ENCODE measurements around the gene MFSD6.

The MFSD6 gene

GRCh38 chr2:190440113-190440512 lies 32.0 kb downstream of the MFSD6 start:
- DNase-seq (ENCODE audit: low spot score), result no peak

DNA sequence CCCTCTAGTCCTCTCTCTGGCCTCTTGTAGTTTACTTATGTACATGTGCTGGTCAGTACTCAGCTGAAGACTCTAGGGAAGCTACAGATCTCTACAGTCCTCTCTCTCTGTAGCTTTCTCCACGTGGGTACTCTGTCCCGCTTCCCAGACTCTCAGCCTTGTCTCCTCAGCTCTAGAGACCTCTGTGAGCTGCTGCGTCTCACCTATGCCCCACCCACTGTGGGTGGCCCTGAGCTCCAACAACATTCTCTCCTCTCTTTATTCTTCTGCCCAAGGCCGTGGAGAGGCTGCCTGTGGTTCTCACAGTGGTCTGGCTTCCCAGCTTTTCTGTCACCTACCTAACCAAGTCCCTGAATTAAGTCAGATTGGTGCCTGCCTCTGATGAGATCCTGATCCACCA lies 33.4 kb downstream of the MFSD6 start:
- no peak for DNase-seq (ENCODE audit: low spot score)

DNA sequence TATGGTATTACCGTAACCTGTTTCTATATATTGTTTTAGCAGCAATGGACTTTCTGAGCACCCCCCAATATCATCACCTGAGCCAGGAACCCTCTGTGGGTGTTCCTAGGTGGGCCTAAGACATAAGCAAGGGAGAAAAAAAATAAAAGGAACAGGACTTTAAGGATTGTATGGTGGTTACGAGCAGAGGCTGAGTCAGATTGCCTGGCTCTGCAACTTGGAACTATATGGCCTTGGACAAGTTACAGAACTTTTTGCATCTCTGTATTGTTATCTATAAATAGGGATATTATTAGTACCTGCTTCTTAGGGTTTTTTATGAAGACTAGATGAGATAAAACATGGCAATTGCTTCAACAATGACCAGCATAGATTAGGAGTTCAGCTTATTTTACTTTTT lies 34.9 kb downstream of the MFSD6 start:
- no peak for DNase-seq (ENCODE audit: low spot score)

DNA sequence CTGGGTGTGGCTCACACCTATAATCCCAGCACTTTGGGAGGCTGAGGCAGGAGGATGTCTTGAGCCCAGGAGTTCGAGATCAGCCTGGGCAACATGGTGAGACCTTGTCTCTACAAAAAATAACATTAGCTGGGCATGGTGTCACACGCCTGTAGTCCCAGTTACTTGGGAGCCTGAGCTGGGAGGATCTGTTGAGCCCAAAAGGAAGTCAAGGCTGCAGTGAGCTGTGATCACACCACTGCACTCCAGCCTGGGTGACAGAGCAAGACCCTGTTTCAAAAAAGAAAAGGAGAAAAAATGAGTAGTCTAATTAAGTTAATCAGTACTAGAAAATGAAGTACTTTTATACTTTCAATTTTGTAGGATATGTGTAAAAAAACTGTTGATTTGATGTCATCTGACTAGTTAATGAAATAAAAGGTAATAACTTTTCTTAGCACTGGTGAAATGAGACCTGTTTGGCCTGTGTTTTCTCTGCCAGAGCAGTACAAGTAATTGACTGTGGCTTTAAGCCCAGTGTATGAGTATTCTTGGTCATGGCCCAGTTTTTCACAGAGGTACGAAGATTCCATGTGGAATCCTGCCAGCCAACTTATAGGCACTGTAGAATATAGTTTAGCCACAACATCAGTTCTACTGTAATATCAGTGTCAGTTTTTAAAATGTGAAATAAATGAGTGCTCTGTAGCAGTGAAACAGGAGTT lies 35.8 kb downstream of the MFSD6 start:
- no peak for DNase-seq (ENCODE audit: low spot score)

DNA sequence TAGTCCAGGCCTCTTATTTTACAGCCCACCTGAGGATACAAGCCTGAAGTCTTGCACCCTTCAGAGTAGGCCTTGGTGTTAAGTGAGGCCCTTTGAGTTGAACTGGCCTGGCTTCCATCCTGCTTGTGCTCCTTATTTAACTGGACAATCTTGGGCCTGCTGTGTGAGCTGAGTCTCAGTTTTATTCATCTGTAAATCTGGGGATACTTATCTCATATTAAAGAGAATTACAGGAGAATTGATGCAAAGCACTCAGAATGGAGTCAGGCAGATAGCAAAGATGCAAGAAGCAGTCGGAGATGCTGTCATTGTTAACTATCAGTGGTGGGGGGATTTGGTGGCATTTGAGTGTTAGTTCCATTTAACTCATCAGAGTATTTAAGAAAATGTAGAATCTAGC lies 36.8 kb downstream of the MFSD6 start:
- no peak for DNase-seq (ENCODE audit: low spot score)

GRCh38 chr2:190446193-190446592 lies 38.0 kb downstream of the MFSD6 start:
- no peak for DNase-seq (ENCODE audit: low spot score)

DNA sequence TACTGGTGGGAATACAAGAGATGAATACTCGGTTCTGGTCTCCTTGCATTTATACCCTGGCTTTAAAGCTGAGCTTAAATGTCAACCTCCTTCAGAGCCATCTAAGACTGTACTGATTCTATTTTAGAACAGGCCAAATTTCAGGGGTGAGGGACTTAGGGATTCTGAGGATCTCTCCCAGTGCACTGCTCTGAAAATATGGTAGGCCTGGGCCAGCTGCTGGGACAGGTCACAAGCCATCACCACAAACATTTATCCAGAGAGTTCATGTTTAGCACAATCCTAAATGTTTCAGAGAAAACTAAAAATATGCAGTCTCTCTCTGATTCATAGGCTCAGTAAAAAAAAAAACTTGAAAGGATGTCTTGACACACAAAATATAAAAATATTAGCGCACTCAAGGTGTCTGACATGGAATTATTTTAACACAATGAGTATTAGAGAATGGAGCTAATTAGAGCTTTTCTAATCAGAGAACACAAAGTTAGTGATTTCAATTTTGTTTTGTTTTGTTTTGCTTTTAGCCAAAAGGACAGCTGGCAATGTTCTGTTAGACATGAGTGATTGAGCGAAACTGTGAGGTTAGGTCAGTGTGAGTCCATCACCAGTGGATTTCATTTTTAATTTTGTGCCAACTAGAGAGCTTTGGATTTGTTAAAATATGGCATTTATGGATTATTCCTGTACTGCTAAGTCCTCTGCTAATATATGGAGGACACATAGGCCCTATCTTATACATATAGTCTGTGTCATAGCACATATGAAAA lies 38.8 kb downstream of the MFSD6 start:
- no peak for DNase-seq (ENCODE audit: low spot score)

DNA sequence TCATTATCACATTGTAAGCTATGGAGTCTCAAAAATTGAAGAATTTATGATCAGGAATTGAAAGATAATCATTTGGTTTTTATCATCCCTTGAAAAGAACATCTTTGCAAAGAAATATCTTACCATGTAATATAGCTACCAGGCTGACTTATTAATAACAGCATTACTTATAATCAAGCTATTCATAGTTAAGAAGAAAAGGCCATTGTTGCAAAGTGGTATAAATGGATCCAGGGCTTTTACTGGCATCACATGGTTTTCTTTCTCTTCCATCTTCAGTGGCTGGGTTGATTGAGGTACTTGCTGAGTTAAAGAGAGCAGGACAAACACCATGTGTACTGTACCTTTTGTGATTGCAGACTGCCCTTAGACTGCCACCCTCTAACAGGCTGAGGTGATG lies 39.6 kb downstream of the MFSD6 start:
- no peak for DNase-seq (ENCODE audit: low spot score)

- DNase-seq (ENCODE audit: low spot score), result no peak
Observed at GRCh38 chr2:190449925-190450324, 41.8 kb downstream of the MFSD6 start.

DNA sequence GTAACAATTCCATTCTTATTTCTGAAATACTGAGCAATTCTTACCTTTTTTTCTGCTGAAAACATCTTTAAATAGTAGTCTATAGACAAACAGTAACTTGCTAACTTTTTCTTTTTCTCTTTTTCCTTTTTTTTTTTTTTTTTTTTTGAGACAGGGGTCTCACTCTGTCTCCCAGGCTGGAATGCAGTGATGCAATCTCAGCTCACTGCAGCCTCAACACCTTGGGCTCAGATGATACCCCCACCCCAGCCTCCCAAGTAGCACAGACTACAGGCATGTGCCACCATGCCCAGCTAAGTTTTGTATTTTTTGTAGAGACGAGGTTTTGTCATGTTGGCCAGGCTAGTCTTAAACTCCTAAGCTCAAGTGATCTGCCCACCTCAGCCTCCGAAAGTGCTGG lies 42.2 kb downstream of the MFSD6 start:
- DNase-seq (ENCODE audit: low spot score), result no peak

GRCh38 chr2:190451561-190452176 lies 43.5 kb downstream of the MFSD6 start:
- no peak for DNase-seq (ENCODE audit: low spot score)

GRCh38 chr2:190452433-190452832 lies 44.3 kb downstream of the MFSD6 start:
- DNase-seq (ENCODE audit: low spot score), result no peak

DNA sequence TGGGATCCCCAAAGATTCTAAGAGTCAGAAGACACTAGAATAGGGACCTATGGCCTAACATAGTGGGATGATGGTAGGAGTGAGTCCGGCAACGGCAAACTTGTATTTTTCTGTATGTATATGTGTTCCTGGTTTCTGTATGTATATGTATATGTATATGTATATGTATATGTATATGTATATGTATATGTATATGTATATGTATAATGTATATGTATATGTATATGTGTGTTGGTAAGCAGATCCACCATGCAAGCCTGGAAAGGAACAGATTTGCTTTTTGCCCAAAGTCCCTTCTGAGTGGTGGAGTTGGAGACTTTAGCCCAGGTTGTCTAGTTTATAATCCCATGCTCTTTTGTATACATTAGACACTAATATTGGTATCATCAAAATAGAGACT lies 46.6 kb downstream of the MFSD6 start:
- DNase-seq (ENCODE audit: low spot score), result no peak

DNA sequence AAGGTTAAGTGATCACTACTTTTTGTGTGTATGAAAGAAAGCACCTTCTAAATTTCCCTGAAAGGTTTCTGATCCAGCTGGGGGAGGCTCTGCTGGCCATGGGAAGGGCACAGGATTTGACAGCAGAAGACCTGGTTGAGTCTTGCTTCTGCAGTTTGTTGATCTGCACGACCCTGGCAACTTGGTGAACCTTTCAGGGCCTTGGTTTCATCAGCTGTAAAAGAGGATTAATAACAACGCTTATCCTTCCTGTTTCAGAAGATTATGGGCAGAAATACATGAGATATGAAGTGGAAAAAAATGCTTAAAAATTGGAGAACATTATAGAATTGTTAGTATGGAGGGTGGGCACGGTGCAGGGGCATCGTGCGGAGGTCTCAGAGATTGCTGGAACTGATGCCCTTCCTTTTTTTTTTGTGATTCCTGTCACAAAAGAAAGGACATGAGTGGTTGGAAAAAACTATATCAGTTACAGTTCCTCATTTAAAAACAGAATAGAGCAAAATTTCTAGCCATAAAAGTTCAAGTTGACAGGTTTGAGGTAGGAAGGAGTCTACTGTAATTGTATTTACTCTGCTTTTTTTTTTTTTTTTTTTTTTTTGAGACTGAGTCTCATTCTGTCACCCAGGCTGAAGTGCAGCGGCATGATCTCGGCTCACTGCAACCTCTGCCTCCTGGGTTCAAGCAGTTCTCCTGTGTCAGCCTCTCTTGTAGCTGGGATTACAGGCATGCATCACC lies 47.4 kb downstream of the MFSD6 start:
- DNase-seq (ENCODE audit: low spot score), result no peak

DNA sequence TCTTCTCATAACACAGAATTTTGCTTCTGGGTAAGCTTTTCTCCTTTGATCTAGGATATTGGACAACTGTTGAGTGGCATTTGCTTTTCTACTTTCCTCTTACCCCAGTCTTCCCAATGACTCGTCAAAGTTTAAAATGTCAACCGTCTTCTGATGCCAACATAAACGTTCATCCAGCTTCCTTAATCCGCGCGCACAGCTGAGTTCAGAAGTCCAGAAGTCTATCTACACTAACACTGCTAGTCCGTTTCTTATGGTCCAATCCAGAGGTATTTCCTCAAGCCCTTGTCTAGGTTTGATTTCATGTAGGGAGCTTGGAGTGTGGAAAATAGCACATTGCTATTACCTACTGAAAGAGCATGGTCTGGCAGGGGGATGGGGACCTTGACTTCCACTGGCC lies 48.7 kb downstream of the MFSD6 start:
- no peak for DNase-seq (ENCODE audit: low spot score)

GRCh38 chr2:190457256-190457655 lies 49.1 kb downstream of the MFSD6 start:
- DNase-seq (ENCODE audit: low spot score), result no peak

DNA sequence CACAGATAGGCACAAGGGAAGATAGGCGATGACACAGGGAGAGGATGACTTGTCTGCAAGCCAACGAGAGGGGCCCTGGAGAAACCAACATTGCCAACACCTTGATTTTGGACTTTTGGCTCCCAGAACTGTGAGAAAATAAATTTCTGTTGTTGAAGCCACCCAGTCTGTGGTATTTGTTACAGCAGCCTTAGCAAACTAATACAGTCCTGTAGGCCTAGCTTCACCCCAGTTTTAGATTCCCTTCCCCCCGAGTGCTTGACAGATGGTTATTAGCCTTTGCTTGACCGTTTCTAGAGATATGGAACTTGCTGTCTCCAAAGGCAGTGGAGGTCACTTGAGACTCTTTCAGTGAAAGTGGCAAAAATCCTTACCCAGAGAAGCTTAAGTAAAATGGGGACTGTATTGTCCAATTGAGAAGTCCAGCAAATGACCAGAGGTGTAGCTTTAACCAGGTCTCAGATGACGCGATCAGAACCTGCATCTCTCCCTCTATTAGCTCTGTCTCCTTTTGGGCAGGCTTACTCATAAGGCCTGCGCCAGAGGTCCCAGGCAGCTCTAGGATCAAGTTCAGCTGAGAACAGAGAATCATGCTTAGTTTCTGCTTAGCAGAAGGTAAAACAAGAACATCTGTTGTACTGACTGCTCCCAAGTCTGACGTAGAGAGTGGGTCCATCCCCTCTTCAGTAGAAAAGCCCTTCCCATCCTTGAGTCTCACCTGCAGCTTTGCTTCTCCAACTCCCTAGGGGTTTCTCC lies 50.4 kb downstream of the MFSD6 start:
- no peak for DNase-seq (ENCODE audit: low spot score)

DNA sequence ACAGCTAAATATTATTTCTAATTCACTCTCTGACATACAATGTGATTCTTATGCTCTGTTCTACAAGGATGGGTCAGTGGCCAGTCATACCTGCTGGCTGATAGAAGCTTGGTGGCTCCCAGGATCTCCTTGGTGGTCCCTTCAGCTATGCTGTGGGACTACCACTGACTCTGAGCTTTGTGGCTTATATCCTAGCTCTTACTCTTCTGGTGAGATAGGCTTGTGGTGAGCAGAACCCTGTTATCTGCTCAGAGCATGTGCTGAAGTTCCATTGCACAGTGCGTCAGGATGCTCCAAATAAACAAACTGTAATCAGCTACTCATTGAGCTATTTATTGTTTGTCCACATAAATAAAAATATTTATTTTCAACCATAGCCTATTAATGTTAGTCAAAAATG lies 51.7 kb downstream of the MFSD6 start:
- no peak for DNase-seq (ENCODE audit: low spot score)

DNA sequence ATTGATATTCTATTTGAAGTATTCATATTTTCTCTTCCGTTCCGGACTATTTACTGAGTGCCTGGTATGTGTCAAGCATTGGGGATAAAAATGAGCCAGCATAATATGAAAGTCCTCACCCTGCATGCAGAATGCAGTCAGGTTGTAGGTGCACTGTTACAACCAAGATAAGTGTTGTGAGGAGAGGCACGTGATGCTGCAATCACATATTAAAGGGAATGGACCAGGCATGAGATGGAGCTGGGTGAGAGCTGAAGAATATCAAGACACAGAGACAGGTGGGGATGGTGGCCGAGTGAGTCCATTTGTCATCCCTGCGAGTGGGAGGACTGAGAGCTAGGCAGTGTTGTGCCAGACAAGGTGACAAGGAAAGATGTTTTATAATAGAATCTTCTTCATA lies 52.3 kb downstream of the MFSD6 start:
- DNase-seq (ENCODE audit: low spot score), result no peak

DNA sequence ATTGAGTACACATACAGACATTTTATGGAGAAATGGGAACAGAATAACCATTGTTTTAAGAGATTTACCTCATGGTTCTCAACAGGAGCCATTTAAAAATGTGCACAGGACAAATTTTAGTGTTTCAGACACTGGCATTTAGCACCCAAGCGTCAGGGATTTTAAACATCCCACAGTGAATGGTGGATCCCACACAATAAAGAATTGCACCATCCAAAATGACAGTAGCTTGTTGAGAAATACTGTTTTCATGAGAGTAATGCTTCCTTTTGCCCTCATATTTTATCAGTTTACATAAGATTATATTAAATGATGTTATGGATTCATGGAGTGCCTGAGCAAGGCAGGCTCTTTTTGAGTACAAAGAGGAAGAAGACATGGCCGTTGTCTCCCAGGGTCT lies 54.0 kb downstream of the MFSD6 start:
- DNase-seq (ENCODE audit: low spot score), result no peak

DNA sequence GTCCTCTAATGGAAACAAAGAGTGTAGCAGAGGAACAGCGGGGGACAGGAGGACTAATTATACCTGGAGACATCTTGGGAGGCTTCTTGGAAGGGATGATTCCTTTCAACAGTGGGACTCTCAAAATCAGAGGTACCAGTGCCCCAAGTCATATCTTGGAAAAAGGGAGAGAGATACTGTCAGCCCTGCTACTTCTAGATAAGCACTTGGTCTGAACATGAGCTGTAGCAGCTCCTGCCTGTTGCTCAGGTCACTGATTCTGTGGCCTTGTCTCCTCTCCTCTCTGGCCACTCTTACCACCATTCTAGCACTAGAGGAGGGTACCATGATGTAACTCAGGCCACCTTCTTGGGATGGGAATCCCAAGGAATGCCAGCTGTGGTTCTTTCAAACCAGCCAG lies 54.5 kb downstream of the MFSD6 start:
- DNase-seq (ENCODE audit: low spot score), result no peak

- DNase-seq (ENCODE audit: low spot score), result no peak
Observed at GRCh38 chr2:190465060-190465459, 56.9 kb downstream of the MFSD6 start.

All from CD4-positive, alpha-beta T cell treated with Interleukin-2 at 100 ng/mL for 4 hours (primary cell).